GM18517 (cell line): Measurements from ENCODE around the gene CDRT4.

ENCODE experiments used
- ATAC-seq: cut with Tn5 transposase; IDR thresholded peaks from one replicate; pipeline ENCODE4 v1.9.1; 2021; ENCODE audit warnings: mild to moderate bottlenecking, moderate library complexity; ENCODE audit not compliant: unreplicated experiment

Gene CDRT4

GRCh38 chr17:15493693-15494035 is 26.2 kb upstream of the CDRT4 start:
- ATAC-seq: no peak

GRCh38 chr17:15492791-15493692 is 25.6 kb upstream of the CDRT4 start:
- no peak for ATAC-seq

- ATAC-seq: no peak
These were observed 24.8 kb upstream of the CDRT4 start for GRCh38 chr17:15492186-15492585.

GRCh38 chr17:15490634-15491261 is 23.3 kb upstream of the CDRT4 start:
- no peak for ATAC-seq

- ATAC-seq: no peak
These were observed 21.1 kb upstream of the CDRT4 start for GRCh38 chr17:15488557-15488956.

- ATAC-seq: no peak
These were observed 17.6 kb upstream of the CDRT4 start for GRCh38 chr17:15485045-15485444.

GRCh38 chr17:15483431-15483830 is 16.0 kb upstream of the CDRT4 start:
- no peak for ATAC-seq

- ATAC-seq: no peak
These were observed 15.1 kb upstream of the CDRT4 start for GRCh38 chr17:15482476-15482875.

GRCh38 chr17:15481481-15481880 is 14.1 kb upstream of the CDRT4 start:
- ATAC-seq: no peak

- ATAC-seq: no peak
These were observed 12.8 kb upstream of the CDRT4 start for GRCh38 chr17:15480204-15480603.

GRCh38 chr17:15479703-15480102 is 12.3 kb upstream of the CDRT4 start:
- ATAC-seq: no peak

GRCh38 chr17:15478845-15479244 is 11.4 kb upstream of the CDRT4 start:
- ATAC-seq: no peak

GRCh38 chr17:15475631-15476354 is 8.4 kb upstream of the CDRT4 start:
- ATAC-seq: no peak

- ATAC-seq: no peak
These were observed 5.5 kb upstream of the CDRT4 start for GRCh38 chr17:15472891-15473290.

- ATAC-seq: no peak
These were observed 3.1 kb upstream of the CDRT4 start for GRCh38 chr17:15470536-15470935.

GRCh38 chr17:15469260-15469659 is 1.8 kb upstream of the CDRT4 start:
- no peak for ATAC-seq

GRCh38 chr17:15468126-15468525 is 705 bp upstream of the CDRT4 start:
- no peak for ATAC-seq

GRCh38 chr17:15466131-15466530 is 1.3 kb downstream of the CDRT4 start:
- ATAC-seq: no peak

- ATAC-seq: no peak
These were observed 2.2 kb downstream of the CDRT4 start for GRCh38 chr17:15465045-15465701.

GRCh38 chr17:15464231-15464985 is 3.0 kb downstream of the CDRT4 start:
- ATAC-seq: no peak
